ENCODE measurements around the gene MED13L.

GRCh38 chr12:116153983-116154382 lies 123.5 kb downstream of the MED13L start:
- TF ChIP-seq CTCF (IDR thresholded peaks at IDR 0.05) (no peak), POLR2A (IDR thresholded peaks at IDR 0.05) (no peak)
